Muscle of back (tissue), 13 donors: ENCODE data around the gene CD79A. TPM values are rescaled to one million over a fixed set of nuclear protein-coding genes. Genes with fewer than 3 reads are reported as not detected.

ENCODE experiments used
- DNase-seq, 3 donors: peaks; one replicate each; pipeline versions ENCODE4 v3.0.0 to v3.0.0-alpha.2; 2013
- long read RNA-seq, 9 donors: transcript quantifications; one replicate each; lab custom pipeline, GENCODE V29; 2026
- polyA plus RNA-seq, 10 donors: library from polyadenylated mRNA; unstranded; fragments of 120-200 nt; gene quantifications; one replicate each; pipeline ENCODE4 v1.2.1, GENCODE V29; 2013; ENCODE audit not compliant: insufficient read length in 10 of 10

CD79A gene
- 1 to 10 TPM in 5 of 10 donors, under 1 TPM in 5; 0.39 to 2.2 (median 1.2) TPM for polyA plus RNA-seq
- long read RNA-seq, donor 1: 0 reads
- long read RNA-seq, donor 2: 0 reads
- long read RNA-seq, donor 3: 0 reads
- long read RNA-seq, donor 4: 0 reads
- long read RNA-seq, donor 5: 0 reads
- long read RNA-seq, donor 6: 0 reads
- long read RNA-seq, donor 7, partial matches to known transcripts: 0 of 1 reads
- long read RNA-seq, donor 7, other reads (novel, unspliced or antisense): 0 of 1 reads
- long read RNA-seq, donor 8: 0 reads
- long read RNA-seq, donor 9: 0 reads

GRCh38 chr19:41876847-41877832 is at the start of gene CD79A:
Gene CD79A, plus strand, starts transcription at chr19:41877279. Its CDS starts 26 bp downstream, at chr19:41877305.
- DNase-seq: no peak

DNA sequence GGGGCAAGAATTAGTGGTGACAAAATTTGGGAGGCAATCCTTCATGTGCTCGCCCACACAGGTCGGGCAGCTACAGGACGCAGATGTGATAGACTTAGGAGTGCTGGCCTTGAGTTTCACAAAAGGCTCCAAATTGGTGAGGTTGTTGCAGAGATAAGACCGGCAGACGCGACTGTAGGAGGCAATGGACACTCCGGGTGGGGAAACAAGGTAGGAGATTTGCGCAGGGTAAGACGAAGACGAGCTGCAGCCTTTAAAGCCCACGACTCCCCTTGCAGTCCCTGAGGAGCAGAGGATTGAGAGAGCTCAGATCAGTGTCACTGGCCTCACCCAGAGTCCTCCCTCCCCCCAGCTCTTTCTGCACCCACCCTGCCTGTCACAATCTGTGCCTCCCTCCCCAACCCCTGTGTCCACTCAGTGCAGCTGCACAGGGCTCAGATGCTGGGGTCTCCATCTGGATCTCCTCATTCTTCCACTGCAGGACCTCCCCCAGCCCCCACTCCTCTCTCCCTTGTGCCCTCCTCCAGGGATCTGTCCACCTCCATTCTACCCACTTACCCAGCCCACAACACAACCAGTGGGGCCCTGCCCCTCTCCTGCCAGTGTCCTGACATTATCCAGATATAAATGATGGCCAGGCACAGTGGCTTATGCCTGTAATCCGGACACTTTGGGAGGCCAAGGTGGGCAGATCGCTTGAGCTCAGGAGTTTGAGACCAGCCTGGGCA is 38.9 kb upstream of the CD79A start:
- DNase-seq: no peak

GRCh38 chr19:41839211-41839610 is 37.9 kb upstream of the CD79A start:
- no peak for DNase-seq

DNA sequence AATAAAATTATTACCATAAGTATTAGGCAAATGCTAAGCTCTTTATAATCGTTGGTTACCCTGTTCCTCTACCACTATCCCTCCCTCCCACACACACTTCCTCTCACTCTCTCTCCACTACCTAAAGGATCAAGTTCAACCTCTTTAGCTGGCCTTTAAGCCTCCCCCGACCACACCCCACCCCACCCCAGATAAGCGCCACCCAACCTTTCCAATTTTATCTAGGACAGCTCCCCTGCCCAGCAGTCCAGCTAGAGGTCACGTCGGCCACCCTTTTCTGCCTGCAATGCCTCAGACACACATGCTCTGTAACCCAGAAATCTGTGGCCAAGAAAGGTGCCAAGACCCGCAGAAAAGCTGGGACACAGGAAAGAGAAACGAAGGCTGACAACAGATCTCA is 33.7 kb upstream of the CD79A start:
- DNase-seq: no peak

GRCh38 chr19:41844601-41845000 is 32.5 kb upstream of the CD79A start, which contains the start of gene LYPD4:
Gene LYPD4, minus strand, starts transcription at chr19:41844683. Its CDS starts 5,398 bp downstream, at chr19:41839285.
- no peak for DNase-seq

GRCh38 chr19:41845001-41845050 is 32.3 kb upstream of the CD79A start, which contains the start of gene DMRTC2:
Gene DMRTC2, plus strand, starts transcription at chr19:41845042. Its CDS starts 2,387 bp downstream, at chr19:41847429.
- DNase-seq: no peak

- no peak for DNase-seq
Observed at GRCh38 chr19:41845051-41845590, 32.0 kb upstream of the CD79A start.

DNA sequence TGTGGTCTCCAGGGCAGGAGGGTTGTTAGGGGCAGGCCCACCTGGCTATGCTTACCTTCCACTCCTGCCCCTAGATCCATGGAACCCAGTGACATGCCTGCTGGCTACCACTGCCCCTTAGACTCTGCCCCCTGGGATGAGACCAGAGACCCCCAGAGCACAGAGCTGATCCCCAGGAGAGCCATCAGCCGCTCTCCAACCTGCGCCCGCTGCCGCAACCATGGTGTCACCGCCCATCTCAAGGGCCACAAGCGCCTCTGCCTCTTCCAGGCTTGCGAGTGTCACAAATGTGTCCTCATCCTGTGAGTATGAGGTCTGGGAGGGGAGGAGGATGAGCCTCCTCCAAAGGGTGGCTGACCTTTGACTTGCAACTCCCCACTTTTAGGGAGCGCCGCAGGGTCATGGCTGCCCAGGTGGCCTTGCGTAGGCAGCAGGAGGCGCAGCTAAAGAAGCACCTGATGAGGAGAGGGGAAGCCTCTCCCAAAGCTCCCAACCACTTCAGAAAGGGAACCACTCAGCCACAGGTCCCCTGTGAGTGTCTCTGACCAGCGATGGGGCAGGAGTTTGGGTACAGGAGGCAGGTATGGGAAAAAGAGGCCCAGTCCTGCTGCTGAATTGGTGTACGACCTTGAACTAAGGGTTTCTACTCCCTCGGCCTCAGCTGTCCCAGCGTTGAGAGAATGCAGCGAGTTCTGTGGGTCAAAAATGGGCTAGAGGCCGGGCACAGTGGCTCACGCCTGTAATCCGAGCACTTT is 29.6 kb upstream of the CD79A start:
- DNase-seq: no peak

DNA sequence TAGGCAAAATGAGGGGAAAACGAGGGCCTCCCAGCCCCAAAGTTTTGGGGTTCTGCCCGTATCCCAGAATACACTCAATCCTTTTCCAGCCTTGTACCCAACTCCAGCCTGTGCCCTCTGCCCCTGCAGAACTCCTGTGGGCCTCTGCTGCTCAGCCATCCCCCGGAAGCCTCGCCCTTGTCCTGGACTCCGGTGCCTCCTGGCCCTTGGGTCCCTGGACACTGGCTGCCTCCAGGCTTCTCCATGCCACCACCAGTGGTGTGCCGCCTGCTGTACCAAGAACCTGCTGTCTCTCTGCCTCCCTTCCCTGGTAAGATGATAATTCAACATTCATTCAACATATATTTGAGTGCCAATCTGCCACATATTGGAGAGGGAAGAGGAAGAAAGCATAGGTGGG is 28.4 kb upstream of the CD79A start:
- no peak for DNase-seq

GRCh38 chr19:41849067-41849466 is 28.0 kb upstream of the CD79A start:
- DNase-seq: no peak

- DNase-seq: no peak
Observed at GRCh38 chr19:41850381-41850780, 26.7 kb upstream of the CD79A start.

- no peak for DNase-seq
Observed at GRCh38 chr19:41851456-41851855, 25.6 kb upstream of the CD79A start.

GRCh38 chr19:41853344-41853743 is 23.7 kb upstream of the CD79A start:
- no peak for DNase-seq

DNA sequence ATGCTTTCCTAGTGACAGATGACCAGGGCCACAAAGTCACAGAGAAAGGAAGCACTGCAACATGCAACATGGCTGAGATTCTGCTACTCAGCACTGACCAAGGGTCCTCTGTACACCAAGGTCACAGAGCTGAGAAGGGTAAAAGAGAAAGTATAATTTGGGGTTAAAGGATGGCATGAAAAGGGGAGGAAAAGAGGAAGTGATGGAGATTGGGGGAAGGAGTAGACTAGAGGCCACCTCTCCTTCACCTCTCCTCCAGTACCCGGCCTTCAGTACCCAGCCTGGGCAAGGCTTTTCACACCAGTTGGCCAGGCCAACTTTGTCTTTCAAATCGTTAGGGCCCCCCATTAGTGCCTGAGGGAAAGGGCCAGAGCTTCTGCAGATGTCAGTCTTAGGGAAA is 23.3 kb upstream of the CD79A start:
- DNase-seq: no peak

GRCh38 chr19:41859213-41859617 is 17.9 kb upstream of the CD79A start:
- DNase-seq: no peak

DNA sequence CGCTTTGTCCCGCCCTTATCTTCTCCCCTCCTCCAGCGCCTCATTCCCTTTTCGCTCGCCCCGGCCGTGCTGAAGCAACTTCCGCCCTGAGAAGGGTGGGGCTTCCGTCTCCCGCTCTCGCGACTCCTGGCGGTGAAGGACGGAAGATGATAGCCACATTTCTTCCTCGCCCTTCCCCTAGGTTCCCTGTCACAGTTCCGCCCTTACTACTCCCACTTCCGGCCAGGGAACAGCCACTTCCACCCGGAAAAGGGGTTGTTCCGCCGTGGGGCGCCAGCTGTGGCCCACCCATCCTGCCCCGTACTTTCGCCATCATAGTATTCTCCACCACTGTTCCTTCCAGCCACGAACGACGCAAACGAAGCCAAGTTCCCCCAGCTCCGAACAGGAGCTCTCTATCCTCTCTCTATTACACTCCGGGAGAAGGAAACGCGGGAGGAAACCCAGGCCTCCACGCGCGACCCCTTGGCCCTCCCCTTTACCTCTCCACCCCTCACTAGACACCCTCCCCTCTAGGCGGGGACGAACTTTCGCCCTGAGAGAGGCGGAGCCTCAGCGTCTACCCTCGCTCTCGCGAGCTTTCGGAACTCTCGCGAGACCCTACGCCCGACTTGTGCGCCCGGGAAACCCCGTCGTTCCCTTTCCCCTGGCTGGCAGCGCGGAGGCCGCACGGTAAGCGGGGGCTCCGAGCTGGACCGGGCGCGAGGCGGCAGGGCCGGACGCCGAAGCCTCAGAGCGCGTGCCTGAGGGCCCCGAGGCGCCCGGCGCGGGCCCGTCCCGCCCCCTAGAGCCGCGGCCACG is 17.3 kb upstream of the CD79A start, which contains the start of gene RPS19:
TSS of gene RPS19 (plus strand) at position 638 of the 801 bp plus-strand sequence. CDS start 520 bp downstream, outside the sequence.
- peak; percentile 99 to 100 (median 100) for DNase-seq

- DNase-seq: peak in 1 of 3 donors; percentile 65
Observed at GRCh38 chr19:41860419-41861115, 16.5 kb upstream of the CD79A start.

- no peak for DNase-seq
Observed at GRCh38 chr19:41861116-41861768, 15.8 kb upstream of the CD79A start.

- no peak for DNase-seq
Observed at GRCh38 chr19:41861846-41862245, 15.2 kb upstream of the CD79A start.
